ENCODE data around the gene FUZ.

- TF ChIP-seq EP300 (IDR thresholded peaks at IDR 0.05): no peak
- no peak for TF ChIP-seq CTCF (IDR thresholded peaks at IDR 0.05)
Measured at GRCh38 chr19:49767381-49767780, 45.7 kb downstream of the FUZ start.

Measured in gastroesophageal sphincter (tissue), 3 donors.